WERI-Rb-1 (cell line): Measurements from ENCODE around the gene TRIM41.

Source experiments
- DNase-seq: peaks from one replicate; pipeline ENCODE4 v3.0.0-alpha.2; 2020
- H3K27ac ChIP-seq: fragments of 250-450 bp; sonication (Bioruptor Pico); 2 replicates; pipeline ENCODE4 v1.5.1; 2020; ENCODE audit warnings: mild to moderate bottlenecking, moderate library complexity
- H3K27me3 ChIP-seq: fragments of 250-450 bp; sonication (Bioruptor Pico); 2 replicates; pipeline ENCODE4 v1.5.1; 2021; ENCODE audit warnings: mild to moderate bottlenecking, low read depth, moderate library complexity; ENCODE audit not compliant: insufficient read depth, severe bottlenecking
- H3K36me3 ChIP-seq: fragments of 250-450 bp; sonication (Bioruptor Pico); 2 replicates; pipeline ENCODE4 v1.5.1; 2020; ENCODE audit warnings: mild to moderate bottlenecking, moderate library complexity
- H3K4me3 ChIP-seq: 2 replicates; pipeline ENCODE4 v1.5.1; 2011; ENCODE audit warnings: low read depth, mild to moderate bottlenecking, control low read depth, low read length
- H3K9me3 ChIP-seq: fragments of 250-450 bp; sonication (Bioruptor Pico); 2 replicates; pipeline ENCODE4 v1.5.1; 2021; ENCODE audit warnings: mild to moderate bottlenecking, moderate library complexity; ENCODE audit not compliant: severe bottlenecking
- TF ChIP-seq, protein P1 (sequence below): IDR thresholded peaks from 2 replicates; pipeline ENCODE4 v1.5.1; 2011; ENCODE audit warnings: low read depth, mild to moderate bottlenecking, control low read depth, inconsistent platforms, low read length

The TRIM41 gene

GRCh38 chr5:181236471-181236870 lies 13.4 kb downstream of the TRIM41 start:
- H3K27me3 ChIP-seq: no peaks in the 10 kb centered on the region
- TF ChIP-seq, protein P1, sequence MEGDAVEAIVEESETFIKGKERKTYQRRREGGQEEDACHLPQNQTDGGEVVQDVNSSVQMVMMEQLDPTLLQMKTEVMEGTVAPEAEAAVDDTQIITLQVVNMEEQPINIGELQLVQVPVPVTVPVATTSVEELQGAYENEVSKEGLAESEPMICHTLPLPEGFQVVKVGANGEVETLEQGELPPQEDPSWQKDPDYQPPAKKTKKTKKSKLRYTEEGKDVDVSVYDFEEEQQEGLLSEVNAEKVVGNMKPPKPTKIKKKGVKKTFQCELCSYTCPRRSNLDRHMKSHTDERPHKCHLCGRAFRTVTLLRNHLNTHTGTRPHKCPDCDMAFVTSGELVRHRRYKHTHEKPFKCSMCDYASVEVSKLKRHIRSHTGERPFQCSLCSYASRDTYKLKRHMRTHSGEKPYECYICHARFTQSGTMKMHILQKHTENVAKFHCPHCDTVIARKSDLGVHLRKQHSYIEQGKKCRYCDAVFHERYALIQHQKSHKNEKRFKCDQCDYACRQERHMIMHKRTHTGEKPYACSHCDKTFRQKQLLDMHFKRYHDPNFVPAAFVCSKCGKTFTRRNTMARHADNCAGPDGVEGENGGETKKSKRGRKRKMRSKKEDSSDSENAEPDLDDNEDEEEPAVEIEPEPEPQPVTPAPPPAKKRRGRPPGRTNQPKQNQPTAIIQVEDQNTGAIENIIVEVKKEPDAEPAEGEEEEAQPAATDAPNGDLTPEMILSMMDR: no peak
- peaks cover 65% of the 10 kb centered on the region for H3K36me3 ChIP-seq
- no peak overlapping the region for H3K4me3 ChIP-seq
- DNase-seq: no peak
- H3K27ac ChIP-seq: no peak overlapping the region
- no peaks in the 10 kb centered on the region for H3K9me3 ChIP-seq

GRCh38 chr5:181236954-181237641 lies 14.0 kb downstream of the TRIM41 start:
- H3K36me3 ChIP-seq: peaks cover 71% of the 10 kb centered on the region
- DNase-seq: no peak
- H3K9me3 ChIP-seq: no peaks in the 10 kb centered on the region
- H3K27ac ChIP-seq: no peak overlapping the region
- TF ChIP-seq, protein P1: no peak
- no peak overlapping the region for H3K4me3 ChIP-seq
- H3K27me3 ChIP-seq: no peaks in the 10 kb centered on the region

- H3K9me3 ChIP-seq: no peaks in the 10 kb centered on the region
- no peaks in the 10 kb centered on the region for H3K27me3 ChIP-seq
- peaks cover 77% of the 10 kb centered on the region for H3K36me3 ChIP-seq
- H3K4me3 ChIP-seq: no peak overlapping the region
- TF ChIP-seq, protein P1: no peak
- DNase-seq: no peak
- H3K27ac ChIP-seq: no peak overlapping the region
Measured at GRCh38 chr5:181237729-181238385, 14.8 kb downstream of the TRIM41 start.

- Histone ChIP-seq H3K36me3 (peaks cover 83% of the 10 kb centered on the region), H3K9me3 (no peaks in the 10 kb centered on the region), H3K4me3 (no peak overlapping the region), H3K27me3 (no peaks in the 10 kb centered on the region), H3K27ac (no peak overlapping the region)
- no peak for DNase-seq
- TF ChIP-seq, protein P1: no peak
Measured at GRCh38 chr5:181239062-181239663, 16.1 kb downstream of the TRIM41 start.

- TF ChIP-seq, protein P1: no peak
- H3K27ac ChIP-seq: no peak overlapping the region
- H3K9me3 ChIP-seq: no peaks in the 10 kb centered on the region
- H3K4me3 ChIP-seq: no peak overlapping the region
- H3K27me3 ChIP-seq: no peaks in the 10 kb centered on the region
- H3K36me3 ChIP-seq: peaks cover 67% of the 10 kb centered on the region
- DNase-seq: no peak
Measured at GRCh38 chr5:181241393-181241975, 18.4 kb downstream of the TRIM41 start.
